ENCODE measurements around the gene RHOF. TPM values are rescaled to one million over a fixed set of nuclear protein-coding genes. Genes with fewer than 3 reads are reported as not detected.

Gene RHOF
- 131 to 171 TPM (median 161 TPM) in 5 replicates for total RNA-seq (2022; extraction: Qiagen RNA extraction)

DNA sequence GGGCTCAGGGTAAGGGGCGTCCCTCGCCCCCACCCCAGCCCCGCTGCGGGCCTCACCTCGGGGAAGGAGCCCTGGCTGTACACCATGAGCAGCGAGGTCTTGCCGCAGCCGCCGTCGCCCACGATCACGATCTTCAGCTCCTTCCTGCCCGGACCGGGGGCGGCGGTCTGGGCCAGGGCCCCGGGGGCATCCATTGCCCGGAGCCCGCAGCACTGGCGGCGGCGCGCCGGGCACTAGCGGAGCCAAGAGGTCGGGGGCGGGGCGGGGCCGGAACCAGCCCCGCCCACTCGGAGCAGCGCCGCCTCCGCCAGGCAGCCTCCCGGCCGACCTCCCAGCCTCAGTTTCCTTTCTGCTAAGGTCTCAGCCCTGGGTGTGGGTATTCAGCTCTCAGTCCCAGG lies at the start of gene RHOF:
RHOF (minus strand) TSS at position 249 of the 398 bp plus-strand sequence; CDS start at position 194, 55 bp downstream.

GRCh38 chr12:121803861-121804416 lies 10.5 kb upstream of the RHOF start, which contains the start of gene SETD1B:
TSS of gene SETD1B (plus strand) at chr12:121804009. CDS start at chr12:121804738, 729 bp downstream.

Other genes starting within 250 kb of the RHOF start
- gene KDM2B, start 212.7 kb downstream of the RHOF start, total RNA-seq (2022; extraction: Qiagen RNA extraction) = 18.1 to 24.3 TPM (median 22.8 TPM) in 5 replicates
- gene ORAI1, start 167.2 kb downstream of the RHOF start, total RNA-seq (2022; extraction: Qiagen RNA extraction) = 23.6 to 44.2 TPM (median 42.9 TPM) in 5 replicates
- 0.12 to 0.51 TPM (median 0.23 TPM) in 5 replicates for gene MORN3, start 124.0 kb downstream of the RHOF start, total RNA-seq (2022; extraction: Qiagen RNA extraction)
- gene TMEM120B, start 80.9 kb downstream of the RHOF start, total RNA-seq (2022; extraction: Qiagen RNA extraction) = 7.8 to 14.5 TPM (median 13.1 TPM) in 5 replicates
- 10.1 to 15.2 TPM (median 13.6 TPM) in 5 replicates for gene SETD1B, start 10.3 kb upstream of the RHOF start, total RNA-seq (2022; extraction: Qiagen RNA extraction)
- 0.72 to 1.8 TPM (median 1.6 TPM) in 5 replicates for gene HPD, start 65.2 kb upstream of the RHOF start, total RNA-seq (2022; extraction: Qiagen RNA extraction)
- 117 to 166 TPM (median 127 TPM) in 5 replicates for gene PSMD9, start 95.1 kb upstream of the RHOF start, total RNA-seq (2022; extraction: Qiagen RNA extraction)
- gene CFAP251, start 124.9 kb upstream of the RHOF start, total RNA-seq (2022; extraction: Qiagen RNA extraction) = 1.1 to 1.3 TPM (median 1.2 TPM) in 5 replicates
- gene BCL7A, start 228.2 kb upstream of the RHOF start, total RNA-seq (2022; extraction: Qiagen RNA extraction) = 9.8 to 12.8 TPM (median 11.5 TPM) in 5 replicates

Data from A549 treated with CORT108297 at 1 μM for 4 hours (cell line).